ENCODE results near the gene AP4M1.

- TF ChIP-seq EP300 (conservative IDR thresholded peaks at IDR 0.05; ENCODE audit: poor library complexity, severe bottlenecking), result no peak
- TF ChIP-seq CTCF (IDR thresholded peaks at IDR 0.05; ENCODE audit: poor library complexity, severe bottlenecking), result no peak
- TF ChIP-seq EZH2 (IDR thresholded peaks at IDR 0.05; ENCODE audit: borderline replicate concordance, insufficient read depth, low read length, poor library complexity, severe bottlenecking), result no peak
- TF ChIP-seq REST (IDR thresholded peaks at IDR 0.05; ENCODE audit: borderline replicate concordance), result no peak
- TF ChIP-seq POLR2AphosphoS5 (IDR thresholded peaks at IDR 0.05), result no peak
- no peak for TF ChIP-seq SMC3 (conservative IDR thresholded peaks at IDR 0.05; ENCODE audit: poor library complexity)
- no peak for TF ChIP-seq TAF1 (IDR thresholded peaks at IDR 0.05; ENCODE audit: low read depth)
- no peak for TF ChIP-seq RAD21 (conservative IDR thresholded peaks at IDR 0.05)
These were observed 46.7 kb downstream of the AP4M1 start for GRCh38 chr7:100148225-100148558.
